ENCODE measurements around the gene OR8D2.

OR8D2 gene

GRCh38 chr11:124311269-124311668, 8.7 kb downstream of the OR8D2 start:
- TF ChIP-seq GATA2 (IDR thresholded peaks at IDR 0.05; ENCODE audit: low read depth, low read length) = no peak
- no peak for TF ChIP-seq GATA3 (IDR thresholded peaks at IDR 0.05; ENCODE audit: low read depth, low read length)

DNA sequence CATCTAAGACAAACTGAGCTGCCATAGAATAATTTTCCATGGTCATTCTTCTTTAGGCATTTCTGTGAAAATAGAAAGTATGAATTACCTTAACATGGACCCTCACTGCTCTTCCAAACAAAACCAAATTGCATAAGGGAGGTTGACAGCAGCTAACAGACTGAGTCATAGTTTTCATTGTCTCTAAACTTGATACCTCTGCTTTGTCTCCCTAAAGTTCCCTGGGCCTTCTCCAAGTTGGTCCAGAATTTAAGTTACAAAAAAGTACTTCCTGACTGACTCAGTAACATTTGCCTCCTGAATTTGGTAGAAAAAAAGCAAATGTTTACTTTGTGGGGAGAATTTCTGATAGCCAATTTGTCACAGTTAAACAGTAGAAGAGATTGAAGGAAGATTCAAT, 9.3 kb downstream of the OR8D2 start:
- TF ChIP-seq GATA2 (IDR thresholded peaks at IDR 0.05; ENCODE audit: low read depth, low read length) (no peak), GATA3 (IDR thresholded peaks at IDR 0.05; ENCODE audit: low read depth, low read length) (no peak)

DNA sequence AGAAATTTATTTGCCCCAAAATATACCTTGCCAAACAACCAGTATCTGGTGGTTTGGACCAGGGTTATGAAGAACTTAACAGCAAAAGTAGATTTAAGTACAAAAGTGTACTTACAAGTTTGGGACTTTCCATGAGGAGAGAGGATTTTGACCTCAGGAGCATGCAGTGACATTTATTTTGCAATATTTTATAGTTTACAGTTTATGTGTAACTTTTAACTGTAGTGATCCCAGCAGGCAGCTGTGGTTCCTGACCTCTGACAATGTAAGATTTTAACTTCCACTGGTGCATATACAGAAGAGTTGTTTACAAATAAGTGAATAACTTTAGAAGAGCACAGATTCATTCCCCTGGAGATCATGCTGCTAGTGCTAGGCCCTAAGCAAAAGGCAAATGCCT, 12.9 kb downstream of the OR8D2 start:
- TF ChIP-seq GATA3 (IDR thresholded peaks at IDR 0.05; ENCODE audit: low read depth, low read length) (no peak), GATA2 (IDR thresholded peaks at IDR 0.05; ENCODE audit: low read depth, low read length) (no peak)

GRCh38 chr11:124302347-124303125, 17.5 kb downstream of the OR8D2 start:
- no peak for TF ChIP-seq GATA3 (IDR thresholded peaks at IDR 0.05; ENCODE audit: low read depth, low read length)

- no peak for TF ChIP-seq GATA2 (IDR thresholded peaks at IDR 0.05; ENCODE audit: low read depth, low read length)
- TF ChIP-seq GATA3 (IDR thresholded peaks at IDR 0.05; ENCODE audit: low read depth, low read length) = no peak
Observed at GRCh38 chr11:124301548-124301947, 18.4 kb downstream of the OR8D2 start.

- no peak for TF ChIP-seq GATA2 (IDR thresholded peaks at IDR 0.05; ENCODE audit: low read depth, low read length)
Observed at GRCh38 chr11:124297921-124298320, 22.1 kb downstream of the OR8D2 start.

DNA sequence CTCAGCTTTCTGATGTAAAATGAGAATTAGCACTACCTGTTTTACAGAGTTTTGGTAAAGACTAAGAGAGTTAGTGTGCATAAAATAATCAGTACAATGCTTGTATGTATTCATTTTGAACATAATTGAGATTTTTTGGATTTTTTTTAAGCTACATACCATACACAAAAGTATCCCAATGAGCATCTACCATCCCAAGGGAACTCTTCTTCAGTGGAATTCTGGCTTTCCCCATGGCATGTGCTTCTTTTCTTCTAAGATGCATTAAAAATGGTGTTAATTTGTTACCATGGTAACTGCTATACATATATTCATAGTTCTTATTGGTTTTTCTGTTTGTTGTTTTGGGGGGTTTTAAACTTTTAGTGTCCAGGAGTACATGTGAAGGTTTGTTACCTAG, 24.0 kb downstream of the OR8D2 start:
- no peak for TF ChIP-seq GATA3 (IDR thresholded peaks at IDR 0.05; ENCODE audit: low read depth, low read length)
- no peak for TF ChIP-seq GATA2 (IDR thresholded peaks at IDR 0.05; ENCODE audit: low read depth, low read length)

- TF ChIP-seq GATA3 (IDR thresholded peaks at IDR 0.05; ENCODE audit: low read depth, low read length) (no peak), GATA2 (IDR thresholded peaks at IDR 0.05; ENCODE audit: low read depth, low read length) (no peak)
Observed at GRCh38 chr11:124294687-124295086, 25.3 kb downstream of the OR8D2 start.

GRCh38 chr11:124285610-124286344, 34.2 kb downstream of the OR8D2 start:
- no peak for TF ChIP-seq GATA3 (IDR thresholded peaks at IDR 0.05; ENCODE audit: low read depth, low read length)
- TF ChIP-seq GATA2 (IDR thresholded peaks at IDR 0.05; ENCODE audit: low read depth, low read length) = no peak

GRCh38 chr11:124278261-124278660, 41.7 kb downstream of the OR8D2 start:
- TF ChIP-seq GATA3 (IDR thresholded peaks at IDR 0.05; ENCODE audit: low read depth, low read length) (no peak), GATA2 (IDR thresholded peaks at IDR 0.05; ENCODE audit: low read depth, low read length) (no peak)

- TF ChIP-seq GATA3 (IDR thresholded peaks at IDR 0.05; ENCODE audit: low read depth, low read length) = no peak
- no peak for TF ChIP-seq GATA2 (IDR thresholded peaks at IDR 0.05; ENCODE audit: low read depth, low read length)
Observed at GRCh38 chr11:124277804-124278203, 42.2 kb downstream of the OR8D2 start.

DNA sequence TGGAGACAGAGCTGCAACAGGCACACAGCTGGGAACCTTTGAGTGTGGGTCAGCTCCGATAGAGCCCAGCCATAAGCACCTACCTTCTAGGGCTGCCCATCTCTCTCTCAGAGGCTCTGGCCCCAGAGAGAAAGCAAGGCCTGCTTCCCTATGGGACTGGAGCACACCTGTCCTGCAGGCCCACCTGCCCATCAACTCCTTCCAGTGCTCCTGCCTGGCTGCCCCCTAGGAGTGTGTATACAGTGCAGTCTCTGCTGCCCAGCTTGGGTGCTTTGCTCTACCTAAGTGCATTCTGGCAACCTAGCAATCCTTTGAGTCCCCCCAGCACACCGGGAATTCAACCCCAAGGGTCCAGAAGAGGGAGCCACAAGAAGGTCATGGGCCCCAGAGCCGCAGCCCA, 42.8 kb downstream of the OR8D2 start:
- TF ChIP-seq GATA2 (IDR thresholded peaks at IDR 0.05; ENCODE audit: low read depth, low read length) (no peak), GATA3 (IDR thresholded peaks at IDR 0.05; ENCODE audit: low read depth, low read length) (no peak)

- TF ChIP-seq GATA3 (IDR thresholded peaks at IDR 0.05; ENCODE audit: low read depth, low read length) (no peak), GATA2 (IDR thresholded peaks at IDR 0.05; ENCODE audit: low read depth, low read length) (no peak)
Observed at GRCh38 chr11:124276081-124276480, 43.9 kb downstream of the OR8D2 start.

- TF ChIP-seq GATA3 (IDR thresholded peaks at IDR 0.05; ENCODE audit: low read depth, low read length) = no peak
- TF ChIP-seq GATA2 (IDR thresholded peaks at IDR 0.05; ENCODE audit: low read depth, low read length) = no peak
Observed at GRCh38 chr11:124274000-124274399, 46.0 kb downstream of the OR8D2 start.

Measured in SH-SY5Y (cell line).